ENCODE results near the gene RS1.

The RS1 gene

DNA sequence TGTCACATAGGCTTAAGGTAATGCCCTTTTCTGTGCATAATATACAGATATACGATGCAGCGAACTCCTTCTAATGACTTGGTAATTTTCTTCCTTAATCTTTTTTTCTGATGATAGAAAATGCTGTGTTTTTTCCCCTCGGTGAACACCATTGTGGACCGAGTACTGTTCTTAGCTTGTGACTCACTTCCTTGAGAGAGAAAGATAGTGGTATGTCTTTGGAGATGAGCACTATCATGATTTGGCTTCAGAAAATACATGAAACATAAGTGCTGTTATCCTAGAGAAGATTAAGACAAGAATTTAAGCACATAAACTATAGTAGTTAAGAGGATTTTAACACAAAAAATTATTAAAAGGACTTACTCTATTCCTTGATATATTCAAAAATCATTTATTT lies 63.9 kb downstream of the RS1 start:
- DNase-seq (ENCODE audit: low read depth in 2 of 2, low spot score in 1 of 2), result no peak

DNA sequence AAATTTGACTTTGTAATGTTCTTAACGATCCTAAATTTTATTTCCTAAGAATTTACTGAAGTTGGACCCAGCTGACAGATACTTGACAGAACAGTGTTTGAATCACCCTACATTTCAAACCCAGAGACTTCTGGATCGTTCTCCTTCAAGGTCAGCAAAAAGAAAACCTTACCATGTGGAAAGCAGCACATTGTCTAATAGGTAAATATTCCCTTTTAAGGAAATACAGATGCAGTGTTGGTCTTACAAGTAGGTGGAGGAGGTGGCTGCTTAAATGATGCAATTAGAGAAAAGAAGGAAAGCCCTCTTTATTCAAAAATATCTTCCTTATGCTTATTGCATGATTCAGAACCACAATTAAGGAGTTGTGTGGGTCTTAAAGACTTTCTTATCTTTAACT lies 73.5 kb downstream of the RS1 start:
- DNase-seq (ENCODE audit: low read depth in 2 of 2, low spot score in 1 of 2), result no peak

DNA sequence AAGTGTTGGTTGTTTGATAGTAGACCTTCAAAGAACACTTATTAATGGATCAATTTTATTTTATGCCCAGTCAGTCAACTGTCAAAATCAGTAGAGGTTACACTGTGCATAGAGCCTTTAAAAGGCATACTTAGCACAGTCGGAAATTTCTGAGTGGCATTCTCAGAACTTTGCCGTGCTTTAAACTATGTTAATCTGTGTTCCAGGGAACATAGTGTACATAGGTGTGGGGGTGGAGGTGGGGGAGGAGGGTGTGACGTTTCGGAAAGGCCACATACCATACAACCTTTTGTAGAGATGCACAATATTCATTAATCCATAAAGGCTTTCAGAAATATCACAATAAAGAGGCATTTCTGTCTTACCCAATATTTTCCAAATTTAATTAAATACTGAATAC lies 75.8 kb downstream of the RS1 start:
- DNase-seq (ENCODE audit: low read depth in 2 of 2, low spot score in 1 of 2), result no peak

DNA sequence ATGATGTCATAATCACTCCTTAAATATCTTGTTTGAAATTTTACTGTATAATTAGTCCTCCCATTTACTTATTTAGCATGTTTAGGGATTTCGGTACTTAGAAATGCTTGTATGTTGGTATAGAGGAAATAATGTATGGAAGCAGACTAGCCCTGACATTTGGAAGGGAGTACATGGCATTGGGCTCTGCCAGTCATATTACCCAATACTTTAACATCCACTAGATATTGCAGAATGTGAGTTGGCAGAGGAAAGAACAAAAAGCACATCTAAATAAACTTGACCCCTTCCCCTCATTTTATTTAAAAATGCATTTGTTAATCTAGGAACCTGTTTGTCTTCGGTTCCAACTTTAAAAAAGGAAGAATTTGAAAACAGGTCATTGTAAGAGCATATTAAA lies 77.8 kb downstream of the RS1 start:
- no peak for DNase-seq (ENCODE audit: low read depth in 2 of 2, low spot score in 1 of 2)

DNA sequence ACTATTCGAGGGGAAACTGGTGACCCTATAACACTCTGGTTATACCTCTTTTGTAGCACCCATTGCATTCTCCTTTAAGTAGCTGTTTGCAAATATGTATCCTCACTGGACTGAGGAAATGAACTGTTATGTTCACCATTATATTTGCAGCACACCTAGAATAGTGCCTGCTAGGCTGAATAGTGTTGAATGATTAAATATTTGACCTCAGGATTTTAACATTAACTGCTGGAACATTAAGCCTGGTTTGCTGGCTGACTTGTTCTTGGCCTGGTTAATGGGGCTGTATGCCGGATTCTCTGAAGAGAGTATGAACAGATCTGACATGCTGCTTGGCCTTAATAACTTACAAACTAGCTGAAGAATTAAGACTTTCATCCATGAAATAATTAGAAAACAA lies 80.1 kb downstream of the RS1 start:
- DNase-seq (ENCODE audit: low read depth in 2 of 2, low spot score in 1 of 2), result no peak
